ENCODE results near the gene RTL10. TPM values are rescaled to one million over a fixed set of nuclear protein-coding genes. Genes with fewer than 3 reads are reported as not detected.

The RTL10 gene
- total and polyA plus RNA-seq, 2 of the 13 experiments (the other 11 are each of a cell fraction or from before 2014, with no cell fraction given), result 14.1 to 15.8 TPM

DNA sequence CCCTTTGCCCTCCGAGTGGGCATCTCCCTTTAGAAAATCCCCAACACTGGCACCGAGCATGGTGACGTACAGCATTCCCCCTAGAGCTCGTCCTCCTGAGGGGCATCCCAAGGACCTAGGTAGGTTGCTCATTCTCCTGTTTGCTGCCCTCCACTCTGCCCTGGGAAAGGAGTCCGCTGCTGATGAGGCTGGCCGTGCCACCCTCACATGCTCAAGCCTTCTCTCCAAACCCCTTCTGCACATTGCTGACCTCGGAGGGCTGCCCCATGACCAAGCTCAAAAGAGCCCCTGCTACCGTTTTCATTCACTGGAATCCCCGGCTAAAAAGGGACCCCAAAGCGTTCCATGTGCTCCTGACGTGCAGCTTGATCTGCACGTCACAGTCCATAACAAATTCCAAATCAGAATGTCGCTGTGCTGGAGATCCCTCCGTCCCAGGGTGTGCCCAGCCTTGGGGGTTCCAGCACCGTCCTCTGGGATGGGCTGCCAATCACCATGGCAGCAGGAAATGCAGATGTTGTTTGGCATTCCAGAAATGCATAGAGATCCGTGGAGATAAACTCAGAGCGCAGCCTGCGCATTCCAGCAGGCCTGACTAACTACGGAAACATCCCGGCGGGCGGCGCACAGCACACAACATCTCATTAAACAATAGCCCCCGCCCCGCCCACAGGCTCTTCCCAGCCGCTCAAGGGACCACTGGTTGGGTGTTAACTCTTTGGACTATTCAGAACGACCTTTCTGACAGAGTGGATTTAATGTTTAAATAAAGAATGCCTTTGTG, 26.3 kb upstream of the RTL10 start (continued):
- peak; percentile 92 for TF ChIP-seq ERF (CRISPR knock-in tag; IDR thresholded peaks at IDR 0.05)
- TF ChIP-seq LCORL (IDR thresholded peaks at IDR 0.05), result no peak
- peak; percentile 96 for TF ChIP-seq LCORL (CRISPR knock-in tag; IDR thresholded peaks at IDR 0.05)
- peak; percentile 94 for TF ChIP-seq JUN (CRISPR knock-in tag; IDR thresholded peaks at IDR 0.05)
- peak; percentile 62; the same call in 1 of the 2 replicates for TF ChIP-seq SIX1 (CRISPR knock-in tag; IDR thresholded peaks at IDR 0.05; ENCODE audit: borderline replicate concordance)
- TF ChIP-seq, protein P1, sequence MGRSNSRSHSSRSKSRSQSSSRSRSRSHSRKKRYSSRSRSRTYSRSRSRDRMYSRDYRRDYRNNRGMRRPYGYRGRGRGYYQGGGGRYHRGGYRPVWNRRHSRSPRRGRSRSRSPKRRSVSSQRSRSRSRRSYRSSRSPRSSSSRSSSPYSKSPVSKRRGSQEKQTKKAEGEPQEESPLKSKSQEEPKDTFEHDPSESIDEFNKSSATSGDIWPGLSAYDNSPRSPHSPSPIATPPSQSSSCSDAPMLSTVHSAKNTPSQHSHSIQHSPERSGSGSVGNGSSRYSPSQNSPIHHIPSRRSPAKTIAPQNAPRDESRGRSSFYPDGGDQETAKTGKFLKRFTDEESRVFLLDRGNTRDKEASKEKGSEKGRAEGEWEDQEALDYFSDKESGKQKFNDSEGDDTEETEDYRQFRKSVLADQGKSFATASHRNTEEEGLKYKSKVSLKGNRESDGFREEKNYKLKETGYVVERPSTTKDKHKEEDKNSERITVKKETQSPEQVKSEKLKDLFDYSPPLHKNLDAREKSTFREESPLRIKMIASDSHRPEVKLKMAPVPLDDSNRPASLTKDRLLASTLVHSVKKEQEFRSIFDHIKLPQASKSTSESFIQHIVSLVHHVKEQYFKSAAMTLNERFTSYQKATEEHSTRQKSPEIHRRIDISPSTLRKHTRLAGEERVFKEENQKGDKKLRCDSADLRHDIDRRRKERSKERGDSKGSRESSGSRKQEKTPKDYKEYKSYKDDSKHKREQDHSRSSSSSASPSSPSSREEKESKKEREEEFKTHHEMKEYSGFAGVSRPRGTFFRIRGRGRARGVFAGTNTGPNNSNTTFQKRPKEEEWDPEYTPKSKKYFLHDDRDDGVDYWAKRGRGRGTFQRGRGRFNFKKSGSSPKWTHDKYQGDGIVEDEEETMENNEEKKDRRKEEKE (IDR thresholded peaks at IDR 0.05), result no peak
- TF ChIP-seq ZFP82 (CRISPR knock-in tag; IDR thresholded peaks at IDR 0.05; ENCODE audit: borderline replicate concordance), result no peak
- no peak for TF ChIP-seq POLR2A (IDR thresholded peaks at IDR 0.05; ENCODE audit: insufficient read depth in 1 of 2, low read depth in 2 of 2, low read length in 2 of 2)
- TF ChIP-seq, protein P2, sequence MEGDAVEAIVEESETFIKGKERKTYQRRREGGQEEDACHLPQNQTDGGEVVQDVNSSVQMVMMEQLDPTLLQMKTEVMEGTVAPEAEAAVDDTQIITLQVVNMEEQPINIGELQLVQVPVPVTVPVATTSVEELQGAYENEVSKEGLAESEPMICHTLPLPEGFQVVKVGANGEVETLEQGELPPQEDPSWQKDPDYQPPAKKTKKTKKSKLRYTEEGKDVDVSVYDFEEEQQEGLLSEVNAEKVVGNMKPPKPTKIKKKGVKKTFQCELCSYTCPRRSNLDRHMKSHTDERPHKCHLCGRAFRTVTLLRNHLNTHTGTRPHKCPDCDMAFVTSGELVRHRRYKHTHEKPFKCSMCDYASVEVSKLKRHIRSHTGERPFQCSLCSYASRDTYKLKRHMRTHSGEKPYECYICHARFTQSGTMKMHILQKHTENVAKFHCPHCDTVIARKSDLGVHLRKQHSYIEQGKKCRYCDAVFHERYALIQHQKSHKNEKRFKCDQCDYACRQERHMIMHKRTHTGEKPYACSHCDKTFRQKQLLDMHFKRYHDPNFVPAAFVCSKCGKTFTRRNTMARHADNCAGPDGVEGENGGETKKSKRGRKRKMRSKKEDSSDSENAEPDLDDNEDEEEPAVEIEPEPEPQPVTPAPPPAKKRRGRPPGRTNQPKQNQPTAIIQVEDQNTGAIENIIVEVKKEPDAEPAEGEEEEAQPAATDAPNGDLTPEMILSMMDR (CRISPR knock-in tag; IDR thresholded peaks at IDR 0.05), result no peak; the same call in 1 of the 2 replicates
- TF ChIP-seq, protein P3, sequence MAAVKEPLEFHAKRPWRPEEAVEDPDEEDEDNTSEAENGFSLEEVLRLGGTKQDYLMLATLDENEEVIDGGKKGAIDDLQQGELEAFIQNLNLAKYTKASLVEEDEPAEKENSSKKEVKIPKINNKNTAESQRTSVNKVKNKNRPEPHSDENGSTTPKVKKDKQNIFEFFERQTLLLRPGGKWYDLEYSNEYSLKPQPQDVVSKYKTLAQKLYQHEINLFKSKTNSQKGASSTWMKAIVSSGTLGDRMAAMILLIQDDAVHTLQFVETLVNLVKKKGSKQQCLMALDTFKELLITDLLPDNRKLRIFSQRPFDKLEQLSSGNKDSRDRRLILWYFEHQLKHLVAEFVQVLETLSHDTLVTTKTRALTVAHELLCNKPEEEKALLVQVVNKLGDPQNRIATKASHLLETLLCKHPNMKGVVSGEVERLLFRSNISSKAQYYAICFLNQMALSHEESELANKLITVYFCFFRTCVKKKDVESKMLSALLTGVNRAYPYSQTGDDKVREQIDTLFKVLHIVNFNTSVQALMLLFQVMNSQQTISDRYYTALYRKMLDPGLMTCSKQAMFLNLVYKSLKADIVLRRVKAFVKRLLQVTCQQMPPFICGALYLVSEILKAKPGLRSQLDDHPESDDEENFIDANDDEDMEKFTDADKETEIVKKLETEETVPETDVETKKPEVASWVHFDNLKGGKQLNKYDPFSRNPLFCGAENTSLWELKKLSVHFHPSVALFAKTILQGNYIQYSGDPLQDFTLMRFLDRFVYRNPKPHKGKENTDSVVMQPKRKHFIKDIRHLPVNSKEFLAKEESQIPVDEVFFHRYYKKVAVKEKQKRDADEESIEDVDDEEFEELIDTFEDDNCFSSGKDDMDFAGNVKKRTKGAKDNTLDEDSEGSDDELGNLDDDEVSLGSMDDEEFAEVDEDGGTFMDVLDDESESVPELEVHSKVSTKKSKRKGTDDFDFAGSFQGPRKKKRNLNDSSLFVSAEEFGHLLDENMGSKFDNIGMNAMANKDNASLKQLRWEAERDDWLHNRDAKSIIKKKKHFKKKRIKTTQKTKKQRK (IDR thresholded peaks at IDR 0.05; ENCODE audit: low read length), result no peak
- 0 out of 2 replicates have a peak, but pooled peaks have one; percentile 43 for TF ChIP-seq ZSCAN21 (CRISPR knock-in tag; IDR thresholded peaks at IDR 0.05; ENCODE audit: borderline replicate concordance)
- TF ChIP-seq, protein P4, sequence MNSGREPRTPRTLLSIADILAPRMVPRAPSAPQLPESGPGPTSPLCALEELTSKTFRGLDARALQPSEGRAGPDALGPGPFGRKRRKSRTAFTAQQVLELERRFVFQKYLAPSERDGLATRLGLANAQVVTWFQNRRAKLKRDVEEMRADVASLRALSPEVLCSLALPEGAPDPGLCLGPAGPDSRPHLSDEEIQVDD (CRISPR knock-in tag; IDR thresholded peaks at IDR 0.05; ENCODE audit: borderline replicate concordance), result no peak
- peak; percentile 79 for TF ChIP-seq ISL2 (CRISPR knock-in tag; IDR thresholded peaks at IDR 0.05)
- no peak for TF ChIP-seq ZNF549 (CRISPR knock-in tag; IDR thresholded peaks at IDR 0.05)
- no peak for TF ChIP-seq SUZ12 (IDR thresholded peaks at IDR 0.05; ENCODE audit: low read depth, low read length)
- TF ChIP-seq TBX2 (CRISPR knock-in tag; IDR thresholded peaks at IDR 0.05; ENCODE audit: borderline replicate concordance), result peak; percentile 94
- TF ChIP-seq, protein P5, sequence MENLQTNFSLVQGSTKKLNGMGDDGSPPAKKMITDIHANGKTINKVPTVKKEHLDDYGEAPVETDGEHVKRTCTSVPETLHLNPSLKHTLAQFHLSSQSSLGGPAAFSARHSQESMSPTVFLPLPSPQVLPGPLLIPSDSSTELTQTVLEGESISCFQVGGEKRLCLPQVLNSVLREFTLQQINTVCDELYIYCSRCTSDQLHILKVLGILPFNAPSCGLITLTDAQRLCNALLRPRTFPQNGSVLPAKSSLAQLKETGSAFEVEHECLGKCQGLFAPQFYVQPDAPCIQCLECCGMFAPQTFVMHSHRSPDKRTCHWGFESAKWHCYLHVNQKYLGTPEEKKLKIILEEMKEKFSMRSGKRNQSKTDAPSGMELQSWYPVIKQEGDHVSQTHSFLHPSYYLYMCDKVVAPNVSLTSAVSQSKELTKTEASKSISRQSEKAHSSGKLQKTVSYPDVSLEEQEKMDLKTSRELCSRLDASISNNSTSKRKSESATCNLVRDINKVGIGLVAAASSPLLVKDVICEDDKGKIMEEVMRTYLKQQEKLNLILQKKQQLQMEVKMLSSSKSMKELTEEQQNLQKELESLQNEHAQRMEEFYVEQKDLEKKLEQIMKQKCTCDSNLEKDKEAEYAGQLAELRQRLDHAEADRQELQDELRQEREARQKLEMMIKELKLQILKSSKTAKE (CRISPR knock-in tag; IDR thresholded peaks at IDR 0.05; ENCODE audit: borderline replicate concordance), result peak; percentile 40; the same call in 1 of the 2 replicates
- peak; percentile 50; the same call in 1 of the 2 replicates for TF ChIP-seq RXRA (CRISPR knock-in tag; IDR thresholded peaks at IDR 0.05)
- TF ChIP-seq, protein P6, sequence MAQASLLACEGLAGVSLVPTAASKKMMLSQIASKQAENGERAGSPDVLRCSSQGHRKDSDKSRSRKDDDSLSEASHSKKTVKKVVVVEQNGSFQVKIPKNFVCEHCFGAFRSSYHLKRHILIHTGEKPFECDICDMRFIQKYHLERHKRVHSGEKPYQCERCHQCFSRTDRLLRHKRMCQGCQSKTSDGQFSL (CRISPR knock-in tag; IDR thresholded peaks at IDR 0.05), result no peak

Measured in HepG2 (cell line).